A673 (cell line): Measurements from ENCODE around the gene SSBP2.

Experiments used
- CTCF ChIP-seq: fragments of 300-800, 200-600 bp; sonication (generic); conservative IDR thresholded peaks from 2 replicates; pipeline ENCODE4 v1.5.1; 2017; ENCODE audit warnings: low read depth, mild to moderate bottlenecking, antibody characterized with exemption, low read length, moderate library complexity, mixed read lengths
- EZH2 ChIP-seq: fragments of 200-600 bp; sonication (generic); IDR thresholded peaks from 2 replicates; pipeline ENCODE4 v1.6.1; 2017; ENCODE audit warnings: borderline replicate concordance, low read depth, mild to moderate bottlenecking, mixed read lengths, antibody characterized with exemption, low read length; ENCODE audit not compliant: poor library complexity, severe bottlenecking

GRCh38 chr5:81577091-81577490 is 173.8 kb downstream of the SSBP2 start:
- TF ChIP-seq CTCF (no peak), EZH2 (no peak)
